Measurements from ENCODE around the gene COL5A1. TPM values are rescaled to one million over a fixed set of nuclear protein-coding genes. Genes with fewer than 3 reads are reported as not detected.

Gene COL5A1
- total RNA-seq, 2 experiments from 2014 or later: 0.05 to 0.08 TPM

DNA sequence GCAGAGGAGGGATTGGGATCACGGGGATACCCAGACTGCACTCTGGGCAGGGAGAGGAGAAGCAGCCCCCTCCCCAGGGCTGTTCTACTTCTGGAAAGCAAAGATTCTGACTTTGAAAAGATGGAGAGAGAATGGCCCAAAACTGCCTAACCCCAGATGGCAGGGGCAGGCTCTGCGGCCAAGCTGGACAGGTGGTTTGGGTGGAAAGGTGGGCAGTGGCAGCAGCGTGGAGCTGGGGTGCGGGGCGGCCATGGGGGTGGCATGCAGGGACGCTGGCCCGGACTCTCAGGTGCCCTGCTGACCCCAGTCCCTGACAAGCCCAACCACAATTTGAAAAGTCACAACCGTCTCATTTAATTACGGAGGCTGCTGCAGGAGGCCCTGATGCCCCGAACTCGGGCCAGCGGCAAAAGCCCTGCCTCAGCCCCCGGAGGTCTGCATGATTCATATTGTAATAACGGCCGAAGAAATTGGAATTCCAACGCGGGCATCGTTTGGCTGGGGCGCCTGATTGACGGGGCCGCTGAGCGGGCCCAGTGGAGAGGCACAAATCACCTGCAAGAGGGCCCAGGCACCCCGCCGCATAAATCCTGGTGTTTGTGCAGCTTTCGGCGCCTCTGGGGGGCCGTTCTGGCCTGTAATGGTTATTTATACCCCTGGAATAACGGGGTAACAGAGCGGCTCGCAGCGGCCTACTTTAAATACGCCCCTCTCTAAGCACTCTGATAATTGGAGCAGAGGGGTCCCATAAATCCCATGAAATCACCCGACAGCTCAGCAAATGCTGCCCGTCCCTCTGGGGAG is 197.2 kb downstream of the COL5A1 start:
- Mint-ChIP-seq H3K9me3 (ENCODE audit: insufficient read depth) (no peaks in the 10 kb centered on the region), H3K27ac (no peak overlapping the region), H3K27me3 (ENCODE audit: low read depth) (no peaks in the 10 kb centered on the region), H3K4me3 (no peak overlapping the region), H3K36me3 (ENCODE audit: low read depth) (no peaks in the 10 kb centered on the region), H3K4me1 (ENCODE audit: low read depth) (no peaks in the 10 kb centered on the region)
- ATAC-seq (no peak), DNase-seq (no peak)
- CTCF ChIA-PET: no interaction called here
- POLR2A ChIA-PET: no interaction called here

DNA sequence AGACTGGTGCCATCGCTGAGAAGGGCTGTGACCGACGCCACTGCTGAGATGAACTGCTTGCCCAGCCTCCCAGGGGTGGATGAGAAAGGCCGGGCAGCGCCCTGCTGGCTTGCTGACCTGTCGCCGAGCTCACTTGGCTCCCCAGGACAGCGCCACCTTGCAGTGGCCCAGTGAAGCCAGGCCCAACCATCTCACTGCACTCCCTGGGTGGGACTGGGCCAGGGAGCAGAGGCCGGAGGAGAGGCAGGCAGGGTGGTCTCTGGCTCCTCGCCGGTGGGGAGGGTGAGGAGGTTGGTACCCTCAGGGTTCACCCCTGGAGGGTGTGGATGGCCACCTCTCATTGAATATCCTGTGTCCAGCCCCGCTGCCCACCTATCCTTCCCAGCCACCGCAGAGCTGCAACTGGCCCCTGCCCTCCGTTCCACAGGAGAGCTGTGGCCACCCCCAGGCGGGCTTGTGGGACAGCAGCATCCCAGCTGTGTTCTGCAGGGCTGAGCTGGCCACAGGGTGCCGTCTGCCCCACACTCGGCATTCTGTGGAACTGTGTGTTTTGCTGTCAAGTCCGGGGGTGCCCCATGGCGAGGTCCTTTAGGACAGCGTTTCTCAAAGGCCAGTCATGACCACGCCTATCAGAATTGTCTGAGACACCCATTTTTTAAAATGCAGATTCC is 198.0 kb downstream of the COL5A1 start:
- no peaks in the 10 kb centered on the region for H3K9me3 Mint-ChIP-seq (ENCODE audit: insufficient read depth)
- ATAC-seq (no peak), DNase-seq (no peak)
- H3K4me1 Mint-ChIP-seq (ENCODE audit: low read depth): no peaks in the 10 kb centered on the region
- H3K27me3 Mint-ChIP-seq (ENCODE audit: low read depth): no peaks in the 10 kb centered on the region
- no peak overlapping the region for H3K4me3 Mint-ChIP-seq
- H3K27ac Mint-ChIP-seq: no peak overlapping the region
- no peaks in the 10 kb centered on the region for H3K36me3 Mint-ChIP-seq (ENCODE audit: low read depth)
- POLR2A ChIA-PET: no interaction called here
- CTCF ChIA-PET: no interaction called here

DNA sequence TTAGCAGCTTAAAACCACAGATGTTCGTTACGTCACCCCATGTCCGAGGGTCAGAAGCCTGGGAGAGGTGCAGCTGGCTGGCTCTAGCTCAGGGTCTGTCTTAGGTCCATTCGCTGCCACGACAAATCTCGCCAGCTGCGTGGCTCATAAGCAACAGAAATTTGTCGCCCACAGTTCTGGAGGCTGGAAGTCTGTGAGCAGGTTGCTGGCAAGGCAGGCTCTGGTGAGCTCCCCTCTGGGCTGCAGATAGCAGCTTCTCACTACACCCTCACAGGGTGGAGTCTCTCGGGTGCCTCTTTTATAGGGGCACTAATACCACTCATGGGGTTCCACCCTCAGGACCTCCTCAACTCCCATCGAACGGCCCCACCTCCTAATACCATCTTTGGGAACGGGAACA is 198.9 kb downstream of the COL5A1 start:
- ChIA-PET POLR2A (no interaction called here), CTCF (no interaction called here)
- H3K36me3 Mint-ChIP-seq (ENCODE audit: low read depth): no peaks in the 10 kb centered on the region
- no peaks in the 10 kb centered on the region for H3K9me3 Mint-ChIP-seq (ENCODE audit: insufficient read depth)
- H3K4me1 Mint-ChIP-seq (ENCODE audit: low read depth): no peaks in the 10 kb centered on the region
- DNase-seq: no peak
- ATAC-seq: no peak
- no peak overlapping the region for H3K4me3 Mint-ChIP-seq
- no peak overlapping the region for H3K27ac Mint-ChIP-seq
- no peaks in the 10 kb centered on the region for H3K27me3 Mint-ChIP-seq (ENCODE audit: low read depth)

DNA sequence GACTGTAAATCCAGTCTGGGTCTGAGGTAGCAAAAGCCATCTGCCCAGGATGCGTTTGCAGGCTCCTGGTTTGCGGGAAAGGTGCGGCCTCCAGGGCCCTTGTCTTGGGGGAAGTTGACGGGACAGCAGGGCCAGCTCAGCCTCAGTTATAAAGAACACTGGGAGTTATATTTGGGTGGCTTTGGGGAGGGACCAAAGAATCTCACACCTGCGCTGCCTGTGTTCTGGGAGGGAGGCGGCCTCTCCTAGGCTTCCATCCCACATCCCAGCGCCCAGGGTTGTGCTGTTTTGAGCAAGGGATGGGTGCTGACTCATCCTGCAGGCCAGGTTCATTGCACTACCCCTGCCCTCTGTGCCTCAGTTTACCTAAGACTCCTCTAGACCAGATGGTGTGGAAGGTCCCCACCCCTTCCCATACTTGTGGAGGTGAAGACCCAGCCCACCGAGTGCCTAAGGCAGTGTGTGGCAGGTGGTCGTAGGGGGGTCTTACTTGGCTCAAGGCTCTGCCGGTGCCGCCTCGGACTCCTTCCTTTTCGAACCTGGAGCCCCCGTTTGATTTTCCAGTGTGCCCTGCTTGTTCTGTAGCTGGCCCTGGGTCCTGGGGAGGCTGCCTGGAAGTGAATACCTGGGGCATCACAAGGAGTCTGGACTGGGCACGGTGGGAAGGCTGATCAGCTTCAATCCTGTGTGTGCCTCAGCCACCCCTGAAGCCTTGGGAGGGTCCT is 199.7 kb downstream of the COL5A1 start:
- ChIA-PET POLR2A (no interaction called here), CTCF (no interaction called here)
- Mint-ChIP-seq H3K4me3 (no peak overlapping the region), H3K27ac (no peak overlapping the region), H3K27me3 (ENCODE audit: low read depth) (no peaks in the 10 kb centered on the region), H3K4me1 (ENCODE audit: low read depth) (no peaks in the 10 kb centered on the region), H3K9me3 (ENCODE audit: insufficient read depth) (no peaks in the 10 kb centered on the region), H3K36me3 (ENCODE audit: low read depth) (no peaks in the 10 kb centered on the region)
- ATAC-seq: no peak
- no peak for DNase-seq

DNA sequence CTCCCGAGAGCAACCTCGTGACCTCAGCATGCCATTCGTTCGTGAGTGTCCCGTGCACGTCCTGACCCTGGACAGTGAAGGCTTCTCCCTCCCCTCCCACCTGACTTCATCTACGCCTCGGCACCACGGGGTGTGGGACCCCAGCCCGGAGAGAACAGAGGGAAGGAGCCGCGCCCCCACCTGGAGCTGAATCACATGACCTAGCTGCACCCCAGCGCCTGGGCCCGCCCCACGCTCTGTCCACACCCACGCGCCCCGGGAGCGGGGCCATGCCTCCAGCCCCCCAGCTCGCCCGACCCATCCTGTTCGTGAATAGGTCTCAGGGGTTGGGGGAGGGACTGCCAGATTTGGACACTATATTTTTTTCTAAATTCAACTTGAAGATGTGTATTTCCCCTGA is 200.7 kb downstream of the COL5A1 start:
- no peak overlapping the region for H3K27ac Mint-ChIP-seq
- no peaks in the 10 kb centered on the region for H3K4me1 Mint-ChIP-seq (ENCODE audit: low read depth)
- H3K27me3 Mint-ChIP-seq (ENCODE audit: low read depth): no peaks in the 10 kb centered on the region
- POLR2A ChIA-PET: no interaction called here
- H3K36me3 Mint-ChIP-seq (ENCODE audit: low read depth): no peaks in the 10 kb centered on the region
- ATAC-seq (no peak), DNase-seq (no peak)
- H3K9me3 Mint-ChIP-seq (ENCODE audit: insufficient read depth): no peaks in the 10 kb centered on the region
- no peak overlapping the region for H3K4me3 Mint-ChIP-seq
- CTCF ChIA-PET: no interaction called here

DNA sequence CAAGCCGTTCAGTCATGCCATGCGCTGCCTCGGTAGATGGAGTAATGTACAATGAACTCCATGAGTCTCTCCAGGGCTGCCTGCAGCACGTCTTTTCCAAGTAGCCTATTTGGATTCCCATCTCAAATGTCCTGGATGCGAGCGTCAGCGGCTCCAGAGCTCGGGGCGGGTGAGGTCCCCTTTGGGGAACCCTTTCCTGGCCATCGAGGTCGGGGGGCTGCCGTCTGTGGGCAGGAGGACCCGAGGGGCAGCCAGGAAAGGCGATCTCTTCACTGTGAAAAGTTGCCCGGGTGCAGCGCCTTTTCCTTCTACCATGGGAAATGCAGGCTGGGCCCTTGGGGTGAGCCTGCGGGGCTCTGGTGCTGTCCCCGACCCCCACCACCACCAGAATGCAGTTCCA is 202.1 kb downstream of the COL5A1 start:
- Mint-ChIP-seq H3K4me3 (no peak overlapping the region), H3K27me3 (ENCODE audit: low read depth) (no peaks in the 10 kb centered on the region), H3K27ac (no peak overlapping the region), H3K9me3 (ENCODE audit: insufficient read depth) (no peaks in the 10 kb centered on the region), H3K36me3 (ENCODE audit: low read depth) (no peaks in the 10 kb centered on the region), H3K4me1 (ENCODE audit: low read depth) (no peaks in the 10 kb centered on the region)
- no peak for ATAC-seq
- no peak for DNase-seq
- CTCF ChIA-PET: no interaction called here
- POLR2A ChIA-PET: no interaction called here

DNA sequence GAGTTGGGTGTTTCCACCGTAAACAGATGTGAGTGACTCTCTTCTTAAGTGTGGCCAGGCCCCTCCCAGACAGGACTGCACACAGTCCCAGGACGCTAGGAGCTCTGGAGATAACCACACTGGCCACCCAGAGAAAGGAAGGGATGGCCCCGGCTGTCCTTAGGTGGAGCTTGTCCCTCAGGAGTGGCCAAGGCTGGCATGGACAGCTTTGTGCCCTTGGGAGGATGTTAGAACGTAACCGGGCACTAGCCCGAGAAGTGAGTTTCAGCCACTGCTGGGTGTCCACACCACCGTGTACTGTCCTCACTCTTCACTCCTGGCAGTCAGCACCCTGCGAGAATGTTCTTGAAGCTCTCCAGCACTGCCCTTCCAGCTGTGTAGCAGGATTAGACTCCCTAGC is 203.2 kb downstream of the COL5A1 start:
- Mint-ChIP-seq H3K36me3 (ENCODE audit: low read depth) (no peaks in the 10 kb centered on the region), H3K4me3 (no peak overlapping the region), H3K27me3 (ENCODE audit: low read depth) (no peaks in the 10 kb centered on the region), H3K27ac (no peak overlapping the region), H3K9me3 (ENCODE audit: insufficient read depth) (no peaks in the 10 kb centered on the region), H3K4me1 (ENCODE audit: low read depth) (no peaks in the 10 kb centered on the region)
- ChIA-PET CTCF (no interaction called here), POLR2A (no interaction called here)
- ATAC-seq (no peak), DNase-seq (no peak)

DNA sequence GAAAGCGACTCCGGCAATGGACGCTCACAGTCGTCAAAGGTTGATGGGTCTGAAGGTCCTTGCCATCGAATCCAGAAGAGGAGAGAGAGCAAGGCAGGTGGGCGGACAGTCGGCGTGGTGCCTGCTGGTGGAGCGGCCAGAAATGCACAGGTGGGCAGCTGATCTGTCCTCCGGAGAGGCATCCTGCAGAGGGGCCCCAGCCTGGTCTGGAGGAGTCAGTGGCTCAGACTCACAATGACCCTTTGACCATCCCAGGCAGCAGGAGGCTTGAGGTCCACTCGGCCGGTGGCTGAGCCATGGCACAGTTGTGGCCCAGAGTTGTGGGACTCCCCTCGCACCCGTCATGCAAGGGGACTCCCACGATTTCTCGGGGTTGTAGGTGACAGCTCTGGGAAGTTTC is 204.6 kb downstream of the COL5A1 start:
- ATAC-seq (no peak), DNase-seq (no peak)
- Mint-ChIP-seq H3K4me3 (no peak overlapping the region), H3K27ac (no peak overlapping the region), H3K27me3 (ENCODE audit: low read depth) (no peaks in the 10 kb centered on the region), H3K4me1 (ENCODE audit: low read depth) (no peaks in the 10 kb centered on the region), H3K36me3 (ENCODE audit: low read depth) (no peaks in the 10 kb centered on the region), H3K9me3 (ENCODE audit: insufficient read depth) (no peaks in the 10 kb centered on the region)
- CTCF ChIA-PET: no interaction called here
- POLR2A ChIA-PET: no interaction called here

DNA sequence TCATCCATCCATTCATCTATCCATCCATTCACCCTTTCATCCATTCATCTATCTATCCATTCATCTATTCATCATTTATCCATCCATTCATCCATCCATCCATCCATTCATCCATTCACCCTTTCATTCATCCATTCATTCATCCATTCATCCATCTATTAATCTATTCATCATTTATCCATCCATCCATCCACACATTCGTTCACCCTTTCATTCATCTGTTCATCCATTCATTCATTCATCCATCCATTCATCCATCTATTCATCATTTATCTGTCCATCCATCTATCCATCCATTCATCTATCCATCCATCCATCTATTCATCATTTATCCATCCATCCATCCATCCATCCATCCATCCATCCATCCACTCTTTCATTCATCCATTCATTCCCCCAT is 205.1 kb downstream of the COL5A1 start:
- Mint-ChIP-seq H3K4me1 (ENCODE audit: low read depth) (no peaks in the 10 kb centered on the region), H3K4me3 (no peak overlapping the region), H3K27ac (no peak overlapping the region), H3K36me3 (ENCODE audit: low read depth) (no peaks in the 10 kb centered on the region), H3K9me3 (ENCODE audit: insufficient read depth) (no peaks in the 10 kb centered on the region), H3K27me3 (ENCODE audit: low read depth) (no peaks in the 10 kb centered on the region)
- ChIA-PET CTCF (no interaction called here), POLR2A (no interaction called here)
- DNase-seq (no peak), ATAC-seq (no peak)

DNA sequence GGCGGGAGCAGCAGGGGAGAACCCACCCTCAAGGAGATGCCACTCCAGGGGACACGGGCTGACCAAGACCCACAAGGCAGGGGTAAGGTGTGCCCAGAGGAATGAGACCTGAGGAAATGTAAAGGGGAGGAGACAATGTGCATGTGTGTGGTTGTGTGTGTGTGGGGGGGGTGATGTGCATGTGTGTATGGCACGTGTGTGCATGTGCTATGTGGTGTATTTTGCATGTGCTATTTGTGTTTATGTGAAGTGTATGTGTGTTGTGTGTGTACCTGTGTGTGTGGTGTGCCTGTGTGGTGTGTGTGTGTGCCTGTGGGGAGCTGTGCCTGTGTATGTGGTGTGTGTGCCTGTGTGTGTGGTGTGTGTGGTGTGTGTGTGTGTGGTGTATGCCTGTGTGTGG is 205.5 kb downstream of the COL5A1 start:
- ATAC-seq (no peak), DNase-seq (no peak)
- CTCF ChIA-PET: no interaction called here

DNA sequence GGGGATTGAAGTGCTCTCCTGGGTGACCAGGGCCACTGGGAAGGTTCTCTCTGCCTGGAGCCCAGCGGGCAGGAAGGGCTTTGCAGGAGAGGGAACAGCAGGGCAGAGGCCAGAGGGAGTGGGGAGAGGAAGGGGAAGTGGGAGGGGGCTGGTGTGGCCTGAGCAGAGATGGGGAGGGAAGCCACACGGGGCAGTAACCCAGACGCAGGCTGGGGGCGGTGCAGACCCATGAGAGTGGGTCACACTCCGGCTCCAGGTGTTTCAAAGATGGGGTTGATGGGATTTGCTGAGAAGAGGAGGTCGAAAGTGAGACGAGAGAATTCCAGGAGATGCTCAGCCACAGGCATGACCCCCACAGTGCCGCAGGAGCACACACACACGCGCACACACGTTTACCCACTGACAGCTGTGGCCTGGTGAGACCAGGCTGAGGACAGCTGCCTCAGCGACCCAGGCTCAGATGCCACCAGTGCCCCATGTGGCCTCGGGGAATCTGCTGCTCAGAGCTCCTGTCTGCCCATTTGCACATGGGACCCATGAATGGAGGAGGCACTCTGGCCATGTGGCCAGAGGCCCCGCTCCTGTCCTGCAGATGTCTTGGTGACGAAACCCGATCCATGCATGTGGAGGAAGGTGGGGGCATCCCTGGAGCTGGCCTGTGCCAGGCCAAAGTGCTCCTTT is 206.3 kb downstream of the COL5A1 start:
- no peaks in the 10 kb centered on the region for H3K4me1 Mint-ChIP-seq (ENCODE audit: low read depth)
- H3K36me3 Mint-ChIP-seq (ENCODE audit: low read depth): no peaks in the 10 kb centered on the region
- CTCF ChIA-PET: no interaction called here
- H3K27ac Mint-ChIP-seq: no peak overlapping the region
- H3K4me3 Mint-ChIP-seq: no peak overlapping the region
- POLR2A ChIA-PET: no interaction called here
- ATAC-seq: no peak
- no peak for DNase-seq
- no peaks in the 10 kb centered on the region for H3K27me3 Mint-ChIP-seq (ENCODE audit: low read depth)
- H3K9me3 Mint-ChIP-seq (ENCODE audit: insufficient read depth): no peaks in the 10 kb centered on the region

More for the DNA sequence above, 205.5 kb downstream of the COL5A1 start:
- POLR2A ChIA-PET: no interaction called here
- no peaks in the 10 kb centered on the region for H3K36me3 Mint-ChIP-seq (ENCODE audit: low read depth)
- H3K4me3 Mint-ChIP-seq: no peak overlapping the region
- no peaks in the 10 kb centered on the region for H3K27me3 Mint-ChIP-seq (ENCODE audit: low read depth)
- no peaks in the 10 kb centered on the region for H3K9me3 Mint-ChIP-seq (ENCODE audit: insufficient read depth)
- H3K27ac Mint-ChIP-seq: no peak overlapping the region
- H3K4me1 Mint-ChIP-seq (ENCODE audit: low read depth): no peaks in the 10 kb centered on the region

DNA sequence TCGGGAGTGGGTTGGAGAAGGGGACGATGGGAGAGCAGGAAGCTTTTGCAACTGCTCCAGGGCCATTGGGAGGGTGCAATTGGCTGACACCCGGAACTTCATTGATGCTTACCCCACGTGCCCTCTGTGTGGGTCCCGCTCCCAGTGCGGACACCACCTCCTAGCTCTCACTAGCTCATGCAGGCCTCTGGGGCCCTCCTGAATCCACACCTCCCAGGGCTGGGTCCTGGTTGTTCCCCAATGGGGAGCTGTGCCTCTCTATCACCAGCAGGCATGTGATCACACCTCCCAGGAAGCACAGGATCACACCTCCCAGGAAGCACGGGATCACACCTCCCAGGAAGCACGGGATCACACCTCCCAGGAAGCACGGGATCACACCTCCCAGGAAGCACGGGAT is 206.9 kb downstream of the COL5A1 start:
- ChIA-PET POLR2A (no interaction called here), CTCF (no interaction called here)
- Mint-ChIP-seq H3K36me3 (ENCODE audit: low read depth) (no peaks in the 10 kb centered on the region), H3K27me3 (ENCODE audit: low read depth) (no peaks in the 10 kb centered on the region), H3K4me1 (ENCODE audit: low read depth) (no peaks in the 10 kb centered on the region), H3K4me3 (no peak overlapping the region), H3K27ac (no peak overlapping the region), H3K9me3 (ENCODE audit: insufficient read depth) (no peaks in the 10 kb centered on the region)
- ATAC-seq: no peak
- no peak for DNase-seq
